ENCODE results near the gene COL24A1. TPM values are rescaled to one million over a fixed set of nuclear protein-coding genes. Genes with fewer than 3 reads are reported as not detected.

The COL24A1 gene
- total and polyA plus RNA-seq, 2 of the 8 experiments (the other 6 are each of a cell fraction or from before 2014, with no cell fraction given): 0.23 to 1.1 TPM

- Histone ChIP-seq H3K23ac (ENCODE audit: insufficient read length) (no peak overlapping the region), H3K9me3 (ENCODE audit: insufficient read depth in 2 of 2, low read depth in 1 of 2, low read length in 1 of 2) (no peaks in the 10 kb centered on the region), H3K23me2 (ENCODE audit: low read depth, low read length) (no peaks in the 10 kb centered on the region), H3K27me3 (replicated peaks in 1 of 4; ENCODE audit: control insufficient read depth in 3 of 4, extremely low read depth in 1 of 4, insufficient read depth in 3 of 4, low read length in 3 of 4) (no peaks in the 10 kb centered on the region), H3K4me2 (ENCODE audit: insufficient read depth in 1 of 2, low read depth in 2 of 2, low read length in 2 of 2) (no peak overlapping the region), H2AK5ac (ENCODE audit: low read depth, low read length) (no peak overlapping the region), H3K9ac (replicated peaks in 1 of 4; ENCODE audit: extremely low read depth in 1 of 4, low read depth in 3 of 4, low read length in 3 of 4) (no peak overlapping the region), H4K20me1 (replicated peaks in 1 of 2; ENCODE audit: control insufficient read depth in 1 of 2, insufficient read depth in 2 of 2, low read length in 2 of 2) (no peaks in the 10 kb centered on the region), H2BK12ac (ENCODE audit: low read depth, low read length) (no peak overlapping the region), H3K4ac (replicated peaks; ENCODE audit: insufficient read length, low read depth, low read length) (no peak overlapping the region), H3K79me1 (ENCODE audit: low read depth, low read length) (no peaks in the 10 kb centered on the region), H4K5ac (ENCODE audit: insufficient read length, low read depth, low read length) (no peak overlapping the region), H3K27ac (ENCODE audit: low read depth, low read length) (no peak overlapping the region), H3K4me1 (replicated peaks in 1 of 4; ENCODE audit: control insufficient read depth in 3 of 4, insufficient read depth in 4 of 4, low read length in 3 of 4) (no peaks in the 10 kb centered on the region), H3K18ac (ENCODE audit: extremely low read depth, low read length) (no peak overlapping the region), H2BK5ac (ENCODE audit: low read depth, low read length) (no peak overlapping the region), H4K8ac (ENCODE audit: extremely low read depth, insufficient read depth, low read length) (no peak overlapping the region), H3K4me3 (ENCODE audit: extremely low read depth in 1 of 4, insufficient read depth in 2 of 4, low read depth in 3 of 4, low read length in 4 of 4) (no peak overlapping the region), H2AFZ (ENCODE audit: low read length) (no peak overlapping the region), H3K79me2 (ENCODE audit: control insufficient read depth in 1 of 2, insufficient read depth in 2 of 2, low read length in 2 of 2) (no peaks in the 10 kb centered on the region), H3K14ac (ENCODE audit: insufficient read length) (no peak overlapping the region), H3K36me3 (ENCODE audit: control insufficient read depth in 2 of 4, insufficient read depth in 4 of 4, low read length in 3 of 4) (no peaks in the 10 kb centered on the region), H3K56ac (replicated peaks; ENCODE audit: insufficient read length, low read depth, low read length) (no peak overlapping the region), H4K91ac (replicated peaks; ENCODE audit: insufficient read length, low read length) (no peak overlapping the region), H2BK20ac (ENCODE audit: low read length) (no peak overlapping the region), H2BK120ac (replicated peaks; ENCODE audit: low read depth, low read length) (no peak overlapping the region), H2BK15ac (ENCODE audit: low read length) (no peak overlapping the region)
- WGBS, 2 experiments (ENCODE audit: extremely low coverage in 1 of 2, insufficient coverage in 1 of 2, insufficient read length in 1 of 2, insufficient replicate concordance in 2 of 2, low coverage in 1 of 2, low lambda C conversion rate in 2 of 2, missing lambda C conversion rate in 1 of 2): 90% methylated on average over 1 of the region's 3 CpGs; no CpG with 5 or more reads in 1 of the 2 experiments
- TF ChIP-seq POLR2AphosphoS5 (IDR thresholded peaks at IDR 0.05; ENCODE audit: low read depth, low read length) (no peak), CBX5 (IDR thresholded peaks at IDR 0.05; ENCODE audit: low read depth, low read length) (no peak), JUN (IDR thresholded peaks at IDR 0.05; ENCODE audit: low read depth, low read length) (no peak), YY1 (IDR thresholded peaks at IDR 0.05; ENCODE audit: low read depth, low read length) (no peak), RAD21 (IDR thresholded peaks at IDR 0.05 in 1 of 2, conservative IDR thresholded peaks at IDR 0.05 in 1 of 2; ENCODE audit: low read depth in 2 of 2, low read length in 2 of 2) (no peak), CBX8 (IDR thresholded peaks at IDR 0.05; ENCODE audit: borderline replicate concordance, low read depth, low read length) (no peak)
- no peak for DNase-seq (ENCODE audit: low read depth in 1 of 2, low spot score in 2 of 2)
- ChIA-PET CTCF (ENCODE audit: partially characterized antibody) (no interaction called here), POLR2A (ENCODE audit: partially characterized antibody) (no interaction called here)
- no peak for FAIRE-seq
These were observed 409.8 kb downstream of the COL24A1 start for GRCh38 chr1:85746777-85747176.

Measured in H1 (cell line).